Astrocyte of the spinal cord (primary cell): Measurements from ENCODE around the gene OPALIN.
"Not testable (repeated sequence)": the region's sequence is repeated elsewhere in the genome, so short reads cannot be mapped to it uniquely, and the experiment has no call there.

Experiments used
- DNase-seq: peaks from one replicate; pipeline ENCODE4 v3.0.0; 2011; ENCODE audit warnings: low read depth, low spot score
- H3K4me3 ChIP-seq: 2 replicates; pipeline ENCODE4 v1.5.1; 2011; ENCODE audit warnings: low read depth, mild to moderate bottlenecking, low read length, moderate library complexity
- CTCF ChIP-seq: IDR thresholded peaks from 2 replicates; pipeline ENCODE4 v1.5.1; 2012; ENCODE audit warnings: low read depth, mild to moderate bottlenecking, low read length, inconsistent platforms
- in situ Hi-C: cut with HindIII; loops from 2 replicates; pipeline ENCODE4 v1.10.0; 2017; ENCODE audit warnings: low sequenced_read_pairs

OPALIN gene

GRCh38 chr10:96309628-96310320, 49.0 kb downstream of the OPALIN start:
- H3K4me3 ChIP-seq: no peak overlapping the region
- no peak for DNase-seq
- no peak for TF ChIP-seq CTCF
- in situ Hi-C loops: no loop called here

- in situ Hi-C loops, DNase-seq, H3K4me3 ChIP-seq: not testable (repeated sequence)
Measured at GRCh38 chr10:96308854-96309253, 49.9 kb downstream of the OPALIN start.

GRCh38 chr10:96306516-96306915, 52.3 kb downstream of the OPALIN start:
- DNase-seq: no peak
- in situ Hi-C loops: no loop called here
- no peak overlapping the region for H3K4me3 ChIP-seq
- no peak for TF ChIP-seq CTCF

GRCh38 chr10:96305019-96305418, 53.8 kb downstream of the OPALIN start:
- no peak overlapping the region for H3K4me3 ChIP-seq
- in situ Hi-C loops: no loop called here
- no peak for TF ChIP-seq CTCF
- DNase-seq: no peak

- in situ Hi-C loops: no loop called here
- DNase-seq: no peak
- no peak within 1 kb of the TSS for H3K4me3 ChIP-seq
- TF ChIP-seq CTCF: no peak
Measured at GRCh38 chr10:96304230-96304629, 54.6 kb downstream of the OPALIN start, which contains the start of gene DNTT. DNTT (plus strand) TSS chr10:96304434; CDS start chr10:96304498, 64 bp downstream.

- in situ Hi-C loops: no loop called here
- H3K4me3 ChIP-seq: no peak overlapping the region
- no peak for TF ChIP-seq CTCF
- DNase-seq: no peak
Measured at GRCh38 chr10:96301616-96302015, 57.2 kb downstream of the OPALIN start.

GRCh38 chr10:96299383-96299782, 59.4 kb downstream of the OPALIN start:
- no peak for DNase-seq
- H3K4me3 ChIP-seq: no peak overlapping the region
- in situ Hi-C loops: no loop called here
- no peak for TF ChIP-seq CTCF
